HG03139 (cell line): ENCODE results near the gene ELOB.

Experiments used
- ATAC-seq: cut with Tn5 transposase; IDR thresholded peaks from one replicate; pipeline ENCODE4 v1.9.1; 2021; ENCODE audit not compliant: unreplicated experiment

Gene ELOB

GRCh38 chr16:2777231-2777902 is at the start of gene ELOB:
Gene ELOB (minus strand): TSS chr16:2777280. CDS start chr16:2777239, 41 bp downstream.
- ATAC-seq, result peak; percentile 62

- no peak for ATAC-seq
Measured at GRCh38 chr16:2825906-2826305, 48.8 kb upstream of the ELOB start.

- ATAC-seq, result no peak
Measured at GRCh38 chr16:2825049-2825742, 48.1 kb upstream of the ELOB start.

GRCh38 chr16:2824626-2825025 is 47.5 kb upstream of the ELOB start:
- no peak for ATAC-seq

- ATAC-seq, result no peak
Measured at GRCh38 chr16:2822496-2822895, 45.4 kb upstream of the ELOB start.

- no peak for ATAC-seq
Measured at GRCh38 chr16:2822158-2822495, 45.0 kb upstream of the ELOB start.

- ATAC-seq, result no peak
Measured at GRCh38 chr16:2821487-2822157, 44.5 kb upstream of the ELOB start.

GRCh38 chr16:2820836-2821486 is 43.9 kb upstream of the ELOB start:
- ATAC-seq, result no peak

- ATAC-seq, result no peak
Measured at GRCh38 chr16:2819939-2820835, 43.1 kb upstream of the ELOB start.

GRCh38 chr16:2819179-2819938 is 42.3 kb upstream of the ELOB start:
- no peak for ATAC-seq

GRCh38 chr16:2818272-2818876 is 41.3 kb upstream of the ELOB start:
- ATAC-seq, result no peak

- no peak for ATAC-seq
Measured at GRCh38 chr16:2817340-2818271, 40.5 kb upstream of the ELOB start.

GRCh38 chr16:2816751-2817339 is 39.8 kb upstream of the ELOB start, which contains the start of gene PRSS21:
Gene PRSS21 (plus strand): TSS chr16:2817237. CDS start chr16:2817269, 32 bp downstream.
- ATAC-seq, result no peak

- no peak for ATAC-seq
Measured at GRCh38 chr16:2815299-2815771, 38.3 kb upstream of the ELOB start.

- ATAC-seq, result no peak
Measured at GRCh38 chr16:2814551-2815298, 37.6 kb upstream of the ELOB start.

GRCh38 chr16:2813771-2814221 is 36.7 kb upstream of the ELOB start:
- no peak for ATAC-seq
